D721Med (cell line): ENCODE data around the gene HES4.

Experiments used
- DNase-seq: peaks from one replicate; pipeline ENCODE4 v3.0.0; 2011; ENCODE audit warnings: low spot score; ENCODE audit not compliant: insufficient read length
- FAIRE-seq: peaks from 2 replicates; lab custom pipeline; 2011; peaks lifted over from hg19 to GRCh38; lab: Jason Lieb, UNC
- CTCF ChIP-seq: IDR thresholded peaks from 2 replicates; pipeline ENCODE4 v1.5.1; 2012; ENCODE audit warnings: mild to moderate bottlenecking, control low read depth; ENCODE audit not compliant: insufficient read depth; ENCODE audit errors: missing control alignments

The HES4 gene

GRCh38 chr1:1005774-1006304 is 5.9 kb upstream of the HES4 start:
- DNase-seq (no peak), FAIRE-seq (no peak)
- no peak for TF ChIP-seq CTCF

GRCh38 chr1:1004780-1005697 is 5.1 kb upstream of the HES4 start:
- no peak for DNase-seq
- no peak for TF ChIP-seq CTCF
- no peak for FAIRE-seq

GRCh38 chr1:1004420-1004779 is 4.5 kb upstream of the HES4 start:
- DNase-seq (no peak), FAIRE-seq (no peak)
- TF ChIP-seq CTCF, result no peak

- FAIRE-seq (no peak), DNase-seq (no peak)
- TF ChIP-seq CTCF, result no peak
Measured at GRCh38 chr1:1003618-1004419, 3.9 kb upstream of the HES4 start.

- no peak for TF ChIP-seq CTCF
- DNase-seq (no peak), FAIRE-seq (no peak)
Measured at GRCh38 chr1:1001057-1001783, 1.3 kb upstream of the HES4 start.

GRCh38 chr1:1000357-1001056 is 610 bp upstream of the HES4 start:
- no peak for TF ChIP-seq CTCF
- FAIRE-seq, result no peak
- peak; percentile 73 for DNase-seq
